NB4 (cell line): ENCODE results near the gene SHISA8.

Experiments
- CTCF ChIP-seq: IDR thresholded peaks from one replicate; pipeline ENCODE4 v1.5.1; 2012; ENCODE audit warnings: low read depth, low read length
- MYC ChIP-seq: IDR thresholded peaks from 2 replicates; pipeline ENCODE4 v1.6.1; 2011; ENCODE audit warnings: low read depth, low read length
- POLR2A ChIP-seq: IDR thresholded peaks from 2 replicates; pipeline ENCODE4 v1.6.1; 2011; ENCODE audit warnings: mild to moderate bottlenecking; ENCODE audit not compliant: insufficient read length; ENCODE audit errors: extremely low read depth
- TF ChIP-seq, protein P1 (sequence below): IDR thresholded peaks from 2 replicates; pipeline ENCODE4 v1.6.1; 2011; ENCODE audit warnings: low read depth, low read length

DNA sequence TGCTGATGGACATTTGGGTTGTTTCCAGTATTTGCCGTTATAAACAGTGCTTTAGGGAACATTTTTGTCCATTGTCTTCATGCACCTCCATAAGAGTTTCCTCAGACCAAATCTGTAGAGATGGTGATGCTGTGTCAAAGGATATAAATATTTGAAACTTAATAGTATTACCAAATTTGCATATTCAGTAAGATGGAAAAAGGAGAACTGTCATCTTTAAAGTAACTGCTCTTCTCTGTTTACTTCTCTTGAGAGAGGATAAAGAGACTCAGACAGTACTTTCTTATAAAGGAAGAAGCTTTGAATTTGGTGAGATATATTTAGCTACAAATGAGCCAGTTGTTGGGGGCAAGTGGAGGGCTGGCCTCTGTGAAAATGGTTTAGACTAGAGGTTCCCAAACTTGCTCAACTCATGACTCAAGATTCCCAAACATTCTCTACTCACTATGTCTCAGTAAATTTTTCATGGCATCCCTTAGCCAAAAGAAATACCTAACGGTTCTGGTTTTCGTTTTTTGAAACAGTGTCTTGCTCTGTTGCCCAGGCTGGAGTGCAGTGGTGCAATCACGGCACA, 26.2 kb downstream of the SHISA8 start:
- TF ChIP-seq POLR2A (no peak), CTCF (no peak), MYC (no peak)
- TF ChIP-seq, protein P1, sequence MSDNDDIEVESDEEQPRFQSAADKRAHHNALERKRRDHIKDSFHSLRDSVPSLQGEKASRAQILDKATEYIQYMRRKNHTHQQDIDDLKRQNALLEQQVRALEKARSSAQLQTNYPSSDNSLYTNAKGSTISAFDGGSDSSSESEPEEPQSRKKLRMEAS, result no peak
